H1 (cell line): Measurements from ENCODE around the gene NEU3. TPM values are rescaled to one million over a fixed set of nuclear protein-coding genes. Genes with fewer than 3 reads are reported as not detected.

Experiments used
- ATF3 ChIP-seq: IDR thresholded peaks from 2 replicates; pipeline ENCODE4 v1.6.1; 2011; ENCODE audit warnings: low read depth, mild to moderate bottlenecking, low read length; ENCODE audit not compliant: insufficient read depth
- POLR2AphosphoS5 ChIP-seq: IDR thresholded peaks from 2 replicates; pipeline ENCODE4 v1.6.1; 2011; ENCODE audit warnings: low read depth, low read length
- RXRA ChIP-seq: IDR thresholded peaks from 2 replicates; pipeline ENCODE4 v1.6.1; 2011; ENCODE audit warnings: low read depth, mild to moderate bottlenecking, low read length, moderate library complexity; ENCODE audit not compliant: insufficient read depth
- polyA plus RNA-seq, 7 experiments: library from polyadenylated mRNA; depleted of rRNA in 3 of 7; stranded (reverse) in 5 of 7; unstranded in 2 of 7; fragments of >200 nt in 5 of 7; fragments of 200-250 nt in 2 of 7; gene quantifications; 1 replicate in 5 of 7; 2 replicates in 1 of 7; 4 replicates in 1 of 7; pipeline versions ENCODE4 v1.2.1 to v1.2.3, GENCODE V29; 2011 to 2013; ENCODE audit warnings: missing spikeins in 2 of 7, mixed read lengths in 2 of 7
- total RNA-seq: library from RNA; stranded (reverse); fragmentation: NEBNext Ultra II Directional; extraction: Animal tissue kit (Norgen Biotek cat#: 25700); gene quantifications from 2 replicates; pipeline ENCODE4 v1.2.1, GENCODE V29; 2021

Gene NEU3
- total and polyA plus RNA-seq, 2 of the 8 experiments (the other 6 are each of a cell fraction or from before 2014, with no cell fraction given), result 8.9 to 15.6 TPM

- TF ChIP-seq POLR2AphosphoS5 (no peak), ATF3 (no peak), RXRA (no peak)
These were observed 32.2 kb upstream of the NEU3 start (continued) for GRCh38 chr11:74956397-74957015.
